ENCODE results near the gene GPR157.
"Not testable (repeated sequence)": the region's sequence is repeated elsewhere in the genome, so short reads cannot be mapped to it uniquely, and the experiment has no call there.

GPR157 gene

GRCh38 chr1:9115351-9116205 lies 13.3 kb downstream of the GPR157 start:
- no peak for DNase-seq

- no peak for DNase-seq
Measured at GRCh38 chr1:9112961-9113880, 15.7 kb downstream of the GPR157 start.

- DNase-seq, result no peak
Measured at GRCh38 chr1:9111957-9112356, 16.9 kb downstream of the GPR157 start.

GRCh38 chr1:9111357-9111691 lies 17.6 kb downstream of the GPR157 start:
- DNase-seq, result no peak

GRCh38 chr1:9110669-9111356 lies 18.1 kb downstream of the GPR157 start:
- peak; percentile 62 for DNase-seq

- no peak for DNase-seq
Measured at GRCh38 chr1:9108056-9108665, 20.7 kb downstream of the GPR157 start.

- no peak for DNase-seq
Measured at GRCh38 chr1:9107136-9107535, 21.8 kb downstream of the GPR157 start.

GRCh38 chr1:9106286-9106685 lies 22.6 kb downstream of the GPR157 start:
- no peak for DNase-seq

- DNase-seq, result no peak
Measured at GRCh38 chr1:9105336-9105867, 23.5 kb downstream of the GPR157 start.

- DNase-seq, result peak; percentile 47
Measured at GRCh38 chr1:9101510-9102146, 27.3 kb downstream of the GPR157 start.

GRCh38 chr1:9100471-9101043 lies 28.3 kb downstream of the GPR157 start:
- DNase-seq, result no peak

- no peak for DNase-seq
Measured at GRCh38 chr1:9099555-9099954, 29.3 kb downstream of the GPR157 start.

GRCh38 chr1:9097947-9098705 lies 30.8 kb downstream of the GPR157 start:
- DNase-seq, result no peak

- DNase-seq, result no peak
Measured at GRCh38 chr1:9095818-9096217, 33.1 kb downstream of the GPR157 start.

GRCh38 chr1:9093996-9094595 lies 34.8 kb downstream of the GPR157 start:
- DNase-seq, result not testable (repeated sequence)

GRCh38 chr1:9093581-9093980 lies 35.3 kb downstream of the GPR157 start:
- no peak for DNase-seq

- no peak for DNase-seq
Measured at GRCh38 chr1:9093091-9093490, 35.8 kb downstream of the GPR157 start.

- DNase-seq, result no peak
Measured at GRCh38 chr1:9088807-9089206, 40.1 kb downstream of the GPR157 start.

- DNase-seq, result no peak
Measured at GRCh38 chr1:9087411-9088125, 41.3 kb downstream of the GPR157 start.

- no peak for DNase-seq
Measured at GRCh38 chr1:9086796-9087195, 42.1 kb downstream of the GPR157 start.
